Measurements from ENCODE around the gene CD72. TPM values are rescaled to one million over a fixed set of nuclear protein-coding genes. Genes with fewer than 3 reads are reported as not detected.

CD72 gene
- total RNA-seq, 2 donors from 2014 or later = 3.3 to 3.9 TPM

GRCh38 chr9:35627575-35627974 is 9.4 kb upstream of the CD72 start:
- 81 to 93% methylated on average over 2 of the region's 2 CpGs for WGBS, 2 donors
- ATAC-seq = no peak
- intact Hi-C loops (cut with DNase I) = no loop called here

GRCh38 chr9:35619800-35620158 is 1.6 kb upstream of the CD72 start:
- DNase-seq (no peak), ATAC-seq (no peak)
- peaks cover 14% of the 10 kb centered on the region for H3K4me1 ChIP-seq
- no peaks in the 10 kb centered on the region for H3K9me3 ChIP-seq
- intact Hi-C loops (cut with DNase I) = no loop called here
- no peak overlapping the region for H3K27ac ChIP-seq
- TF ChIP-seq POLR2A (IDR thresholded peaks at IDR 0.05) = no peak
- TF ChIP-seq CTCF (IDR thresholded peaks at IDR 0.05) = no peak
- no peaks in the 10 kb centered on the region for H3K36me3 ChIP-seq (replicated peaks in 1 of 2; ENCODE audit: insufficient read depth in 1 of 2, low read depth in 2 of 2)
- 59 to 80% methylated on average over 1 to 2 of the region's 2 CpGs for WGBS, 2 donors
- no peaks in the 10 kb centered on the region for H3K27me3 ChIP-seq
- no peak overlapping the region for H3K4me3 ChIP-seq

More at GRCh38 chr9:35627575-35627974, 9.4 kb upstream of the CD72 start:
- Histone ChIP-seq H3K4me3 (no peak overlapping the region), H3K36me3 (replicated peaks in 1 of 2; ENCODE audit: insufficient read depth in 1 of 2, low read depth in 2 of 2) (no peaks in the 10 kb centered on the region), H3K27me3 (no peaks in the 10 kb centered on the region), H3K9me3 (no peaks in the 10 kb centered on the region), H3K4me1 (no peaks in the 10 kb centered on the region), H3K27ac (no peak overlapping the region)
- no peak for TF ChIP-seq POLR2A (IDR thresholded peaks at IDR 0.05)
- no peak for TF ChIP-seq CTCF (IDR thresholded peaks at IDR 0.05)
- DNase-seq = no peak

- TF ChIP-seq POLR2A (IDR thresholded peaks at IDR 0.05) (peak in 1 of 3 donors; percentile 28), CTCF (IDR thresholded peaks at IDR 0.05) (no peak)
- no peak overlapping the region for H3K4me3 ChIP-seq
- H3K27ac ChIP-seq = peak overlapping the region in 1 of 4 donors; percentile 28
- no peaks in the 10 kb centered on the region for H3K36me3 ChIP-seq (replicated peaks in 1 of 2; ENCODE audit: insufficient read depth in 1 of 2, low read depth in 2 of 2)
- no peaks in the 10 kb centered on the region for H3K9me3 ChIP-seq
- intact Hi-C loops (cut with DNase I) = no loop called here
- 80 to 93% methylated on average over 14 to 17 of the region's 17 CpGs for WGBS, 2 donors
- ATAC-seq (no peak), DNase-seq (peak in 1 of 4 donors; percentile 73)
- H3K27me3 ChIP-seq = no peaks in the 10 kb centered on the region
- peaks cover 14% of the 10 kb centered on the region for H3K4me1 ChIP-seq
These were observed 914 bp upstream of the CD72 start for GRCh38 chr9:35618854-35619799.

GRCh38 chr9:35617548-35617947 is 665 bp downstream of the CD72 start:
- Histone ChIP-seq H3K27me3 (no peaks in the 10 kb centered on the region), H3K27ac (no peak overlapping the region), H3K4me1 (peaks cover 14% of the 10 kb centered on the region), H3K9me3 (no peaks in the 10 kb centered on the region), H3K4me3 (no peak overlapping the region), H3K36me3 (replicated peaks in 1 of 2; ENCODE audit: insufficient read depth in 1 of 2, low read depth in 2 of 2) (no peaks in the 10 kb centered on the region)
- no peak for ATAC-seq
- intact Hi-C loops (cut with DNase I) = no loop called here
- no peak for TF ChIP-seq CTCF (IDR thresholded peaks at IDR 0.05)
- TF ChIP-seq POLR2A (IDR thresholded peaks at IDR 0.05) = no peak
- WGBS, 2 donors = 58 to 60% methylated on average over 7 to 8 of the region's 8 CpGs
- DNase-seq = no peak
